A549 (cell line): ENCODE data around the gene DOLPP1.

Source experiments
- BCL3 ChIP-seq: fragments of >200 bp; sonication (Bioruptor Twin); formaldehyde crosslinking; IDR thresholded peaks from 3 replicates; pipeline ENCODE4 v1.6.1; 2016
- BHLHE40 ChIP-seq: IDR thresholded peaks from 2 replicates; pipeline ENCODE4 v1.6.1; 2012; ENCODE audit warnings: low read depth, low read length, inconsistent platforms
- CHD2 ChIP-seq: fragments of 150-350 bp; IDR thresholded peaks from 2 replicates; pipeline ENCODE4 v1.6.1; 2014; ENCODE audit warnings: low read length; ENCODE audit not compliant: partially characterized antibody
- CTCF ChIP-seq: fragments of >200 bp; sonication (Bioruptor Twin); formaldehyde crosslinking; IDR thresholded peaks from 3 replicates; pipeline ENCODE4 v1.5.1; 2016
- EHF ChIP-seq: fragments of 250-450 bp; sonication (Bioruptor Pico); IDR thresholded peaks from 2 replicates; pipeline ENCODE4 v1.5.0; 2020; ENCODE audit warnings: mild to moderate bottlenecking
- EP300 ChIP-seq, 2 experiments: fragments of >200 bp; sonication (Bioruptor Twin); formaldehyde crosslinking; IDR thresholded peaks; 2 replicates in 1 of 2; 3 replicates in 1 of 2; pipeline ENCODE4 v1.6.1; 2016 to 2017
- HMGXB4 ChIP-seq: fragments of 250-450 bp; sonication (Bioruptor Pico); IDR thresholded peaks from 2 replicates; pipeline ENCODE4 v1.5.0; 2021; ENCODE audit warnings: mild to moderate bottlenecking, moderate library complexity, borderline replicate concordance
- MAFK ChIP-seq: fragments of 450-650 bp; IDR thresholded peaks from 2 replicates; pipeline ENCODE4 v1.6.1; 2014; ENCODE audit not compliant: partially characterized antibody
- RAD21 ChIP-seq, 2 experiments: fragments of >200 bp in 1 of 2; sonication (Bioruptor Twin) in 1 of 2; formaldehyde crosslinking in 1 of 2; IDR thresholded peaks in 1 of 2; conservative IDR thresholded peaks in 1 of 2; 2 replicates in 1 of 2; 3 replicates in 1 of 2; pipeline ENCODE4 v1.6.1; 2012 to 2018; ENCODE audit warnings: inconsistent platforms in 1 of 2
- REST ChIP-seq: fragments of 200-600 bp; sonication (generic); IDR thresholded peaks from 2 replicates; pipeline ENCODE4 v1.6.1; 2016; ENCODE audit warnings: antibody characterized with exemption, mild to moderate bottlenecking, moderate library complexity

GRCh38 chr9:129059796-129060785 is 20.8 kb upstream of the DOLPP1 start:
- TF ChIP-seq MAFK (no peak), CTCF (no peak), EP300 (IDR thresholded peaks at IDR 0.05) (no peak), RAD21 (conservative IDR thresholded peaks at IDR 0.05 in 1 of 2, IDR thresholded peaks at IDR 0.05 in 1 of 2) (no peak), CHD2 (no peak), BHLHE40 (no peak), BCL3 (no peak), HMGXB4 (CRISPR knock-in tag) (no peak), EHF (no peak), REST (no peak)
